SK-N-MC (cell line): ENCODE results near the gene KCNT2.

ENCODE experiments used
- EZH2 ChIP-seq: fragments of 200-600 bp; sonication (generic); IDR thresholded peaks from one replicate; pipeline ENCODE4 v1.6.1; 2017; ENCODE audit warnings: antibody characterized with exemption
- POLR2AphosphoS5 ChIP-seq: IDR thresholded peaks from 2 replicates; pipeline ENCODE4 v1.6.1; 2012; ENCODE audit warnings: mild to moderate bottlenecking, low read depth, low read length, borderline replicate concordance

- TF ChIP-seq EZH2, result no peak
- TF ChIP-seq POLR2AphosphoS5, result no peak
Observed at GRCh38 chr1:196450143-196451095, 157.8 kb downstream of the KCNT2 start.
